PC-3 (cell line): ENCODE measurements around the gene STAB2. TPM values are rescaled to one million over a fixed set of nuclear protein-coding genes. Genes with fewer than 3 reads are reported as not detected.

Experiments used
- ATAC-seq: fragments of 200-7000 bp; cut with Tn5 transposase; 2 replicates; pipeline ENCODE4 v1.9.1; 2020; ENCODE audit warnings: mild to moderate bottlenecking, moderate library complexity
- BruUV-seq: library from RNA; stranded (reverse); fragments of 400-500 nt; replicated peaks from 2 replicates; lab custom pipeline; 2021; lab: Mats Ljungman, UMichigan
- CTCF ChIA-PET: fragments of 300-600 bp; sonication (Branson Sonifier 250); formaldehyde crosslinking; loops from one replicate; lab custom pipeline; 2022; ENCODE audit warnings: antibody characterized with exemption; lab: Charles Lee
- POLR2A ChIA-PET: fragments of 300-600 bp; sonication (Branson Sonifier 250); formaldehyde crosslinking; loops from one replicate; lab custom pipeline; 2022; ENCODE audit warnings: antibody characterized with exemption; ENCODE audit not compliant: unreplicated experiment; lab: Charles Lee
- DNase-seq: peaks from one replicate; pipeline ENCODE4 v3.0.0-alpha.2; 2015
- H2AFZ ChIP-seq: fragments of 300-600 bp; sonication (generic); 2 replicates; pipeline ENCODE4 v1.6.0; 2016; ENCODE audit warnings: antibody characterized with exemption, low read length
- H3F3A ChIP-seq: fragments of 300-600 bp; sonication (generic); one replicate; pipeline ENCODE4 v1.6.0; 2017; ENCODE audit warnings: antibody characterized with exemption, low read length, control low read depth, mild to moderate bottlenecking; ENCODE audit not compliant: unreplicated experiment
- H3K27ac ChIP-seq: fragments of 300-600 bp; sonication (generic); 2 replicates; pipeline ENCODE4 v1.5.1; 2016; ENCODE audit warnings: mild to moderate bottlenecking, low read length
- H3K27me3 ChIP-seq: fragments of 300-600 bp; sonication (generic); 2 replicates; pipeline ENCODE4 v1.6.1; 2016; ENCODE audit warnings: low read length, mixed read lengths
- H3K36me3 ChIP-seq: fragments of 300-600 bp; sonication (generic); 2 replicates; pipeline ENCODE4 v1.6.1; 2016; ENCODE audit warnings: low read depth, mixed run types, low read length, mixed read lengths
- H3K4me1 ChIP-seq: fragments of 300-600 bp; sonication (generic); 2 replicates; pipeline ENCODE4 v1.5.1; 2016; ENCODE audit warnings: low read length; ENCODE audit not compliant: insufficient read depth
- H3K4me2 ChIP-seq: fragments of 300-600 bp; sonication (generic); 2 replicates; pipeline ENCODE4 v1.6.0; 2016; ENCODE audit warnings: low read length
- H3K4me3 ChIP-seq: fragments of 300-600 bp; sonication (generic); 2 replicates; pipeline ENCODE4 v1.5.1; 2016; ENCODE audit warnings: mild to moderate bottlenecking, low read length, mixed read lengths
- H3K79me2 ChIP-seq: fragments of 300-600 bp; sonication (generic); 2 replicates; pipeline ENCODE4 v1.6.1; 2017; ENCODE audit warnings: low read length, mixed read lengths
- H3K9ac ChIP-seq: fragments of 300-600 bp; sonication (generic); 2 replicates; pipeline ENCODE4 v1.6.0; 2016; ENCODE audit warnings: mild to moderate bottlenecking, low read length
- H3K9me2 ChIP-seq: fragments of 300-600 bp; sonication (generic); replicated peaks from 2 replicates; pipeline ENCODE4 v1.6.1; 2016; ENCODE audit warnings: mixed run types, low read length, mixed read lengths
- H3K9me3 ChIP-seq: fragments of 300-600 bp; sonication (generic); 2 replicates; pipeline ENCODE4 v1.6.1; 2016; ENCODE audit warnings: low read length, mixed read lengths
- H4K20me1 ChIP-seq: fragments of 300-600 bp; sonication (generic); 2 replicates; pipeline ENCODE4 v1.6.1; 2016; ENCODE audit warnings: low read length, mixed read lengths
- CTCF ChIP-seq: fragments of 300-600 bp; sonication (generic); conservative IDR thresholded peaks from 2 replicates; pipeline ENCODE4 v1.5.1; 2017; ENCODE audit warnings: antibody characterized with exemption, low read depth, mild to moderate bottlenecking, low read length
- EZH2 ChIP-seq: fragments of 300-600 bp; sonication (generic); IDR thresholded peaks from one replicate; pipeline ENCODE4 v1.6.1; 2017; ENCODE audit warnings: antibody characterized with exemption, mild to moderate bottlenecking, low read length; ENCODE audit not compliant: unreplicated experiment
- EZH2phosphoT487 ChIP-seq: fragments of 300-600 bp; sonication (generic); IDR thresholded peaks from 2 replicates; pipeline ENCODE4 v1.6.1; 2018; ENCODE audit warnings: mild to moderate bottlenecking, antibody characterized with exemption, low read length, borderline replicate concordance
- intact Hi-C: fragments of 100-400 bp; cut with micrococcal nuclease; formaldehyde crosslinking; loops from 2 replicates; pipeline ENCODE4 v1.9.0; 2023
- total RNA-seq: library from RNA; depleted of rRNA; stranded (reverse); fragments of >200 nt; gene quantifications from 2 replicates; pipeline ENCODE4 v1.2.3, GENCODE V29; 2014

STAB2 gene
- total RNA-seq, 1 experiment from 2014 or later: not detected

- no peaks in the 10 kb centered on the region for H3K9me2 ChIP-seq
- TF ChIP-seq CTCF (no peak), EZH2phosphoT487 (no peak), EZH2 (no peak)
- ATAC-seq: no peak
- no peaks in the 10 kb centered on the region for H3K79me2 ChIP-seq
- no TSS peak for BruUV-seq
- POLR2A ChIA-PET: no interaction called here
- no peak for DNase-seq
- no peaks in the 10 kb centered on the region for H3K27me3 ChIP-seq
- H2AFZ ChIP-seq: no peak overlapping the region
- no peaks in the 10 kb centered on the region for H4K20me1 ChIP-seq
- H3F3A ChIP-seq: no peaks in the 10 kb centered on the region
- H3K9me3 ChIP-seq: no peaks in the 10 kb centered on the region
- intact Hi-C loops: loop anchor here (10.0 kb wide), 1 partner anchor 166 kb away; no protein-coding TSS in a partner anchor
- no peak overlapping the region for H3K4me2 ChIP-seq
- CTCF ChIA-PET: interaction anchor here (0.5 kb wide), 1 partner anchor 90 kb away, joined by 3 read pairs; no protein-coding TSS in a partner anchor
- H3K36me3 ChIP-seq: peaks cover 53% of the 10 kb centered on the region
- H3K9ac ChIP-seq: no peak overlapping the region
- H3K27ac ChIP-seq: no peak overlapping the region
- H3K4me1 ChIP-seq: no peaks in the 10 kb centered on the region
- no peak overlapping the region for H3K4me3 ChIP-seq
Observed at GRCh38 chr12:103778781-103779180, 191.7 kb downstream of the STAB2 start.

- no peaks in the 10 kb centered on the region for H3K4me1 ChIP-seq
- ATAC-seq (no peak), DNase-seq (no peak)
- no peaks in the 10 kb centered on the region for H3K9me2 ChIP-seq
- H3F3A ChIP-seq: no peaks in the 10 kb centered on the region
- intact Hi-C loops: loop anchor here (10.0 kb wide), 1 partner anchor 165 kb away; no protein-coding TSS in a partner anchor
- no peak overlapping the region for H3K4me2 ChIP-seq
- no peaks in the 10 kb centered on the region for H3K79me2 ChIP-seq
- ChIA-PET POLR2A (no interaction called here), CTCF (no interaction called here)
- H3K36me3 ChIP-seq: peaks cover 59% of the 10 kb centered on the region
- H4K20me1 ChIP-seq: no peaks in the 10 kb centered on the region
- TF ChIP-seq EZH2 (no peak), EZH2phosphoT487 (no peak), CTCF (no peak)
- no peak overlapping the region for H2AFZ ChIP-seq
- no peak overlapping the region for H3K4me3 ChIP-seq
- no peak overlapping the region for H3K9ac ChIP-seq
- H3K27ac ChIP-seq: no peak overlapping the region
- no peaks in the 10 kb centered on the region for H3K9me3 ChIP-seq
- no peaks in the 10 kb centered on the region for H3K27me3 ChIP-seq
- no TSS peak for BruUV-seq
Observed at GRCh38 chr12:103779410-103780092, 192.5 kb downstream of the STAB2 start.

- Histone ChIP-seq H2AFZ (no peak overlapping the region), H3K27me3 (no peaks in the 10 kb centered on the region), H3K9me2 (no peaks in the 10 kb centered on the region), H3K9me3 (no peaks in the 10 kb centered on the region), H3K9ac (no peak overlapping the region), H3K36me3 (peaks cover 64% of the 10 kb centered on the region), H3K27ac (no peak overlapping the region), H3F3A (no peaks in the 10 kb centered on the region), H3K4me1 (no peaks in the 10 kb centered on the region), H3K4me3 (no peak overlapping the region), H3K79me2 (no peaks in the 10 kb centered on the region), H3K4me2 (no peak overlapping the region), H4K20me1 (no peaks in the 10 kb centered on the region)
- ATAC-seq (no peak), DNase-seq (no peak)
- BruUV-seq: no TSS peak
- POLR2A ChIA-PET: no interaction called here
- intact Hi-C loops: no loop called here
- TF ChIP-seq CTCF (no peak), EZH2 (no peak), EZH2phosphoT487 (no peak)
- CTCF ChIA-PET: no interaction called here
Observed at GRCh38 chr12:103780093-103780440, 193.0 kb downstream of the STAB2 start.
